Retina (tissue), 1 donor: Measurements from ENCODE around the gene CALML3.
"Not testable (repeated sequence)": the region's sequence is repeated elsewhere in the genome, so short reads cannot be mapped to it uniquely, and the experiment has no call there.

Source experiments
- DNase-seq: peaks from one replicate; pipeline ENCODE4 v3.0.0-alpha.2; 2016

Gene CALML3

DNA sequence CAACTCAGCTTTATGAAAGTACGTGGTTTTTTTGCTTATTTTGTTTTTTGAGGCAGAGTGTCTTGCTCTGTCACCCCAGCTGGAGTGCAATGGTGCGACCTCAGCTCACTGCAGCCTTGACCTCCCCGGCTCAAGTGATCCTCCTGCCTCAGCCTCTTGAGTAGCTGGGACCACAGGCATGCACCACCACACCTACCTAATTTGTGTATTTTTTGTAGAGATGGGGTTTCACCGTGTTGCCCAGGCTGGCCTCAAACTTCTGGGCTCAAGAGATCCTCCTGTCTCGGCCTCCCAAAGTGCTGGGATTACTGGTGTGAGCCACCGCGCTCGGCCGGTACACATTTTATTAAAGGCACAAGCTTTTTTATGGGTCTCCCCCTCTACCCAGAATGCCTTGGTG, 34.3 kb downstream of the CALML3 start:
- DNase-seq, result not testable (repeated sequence)

DNA sequence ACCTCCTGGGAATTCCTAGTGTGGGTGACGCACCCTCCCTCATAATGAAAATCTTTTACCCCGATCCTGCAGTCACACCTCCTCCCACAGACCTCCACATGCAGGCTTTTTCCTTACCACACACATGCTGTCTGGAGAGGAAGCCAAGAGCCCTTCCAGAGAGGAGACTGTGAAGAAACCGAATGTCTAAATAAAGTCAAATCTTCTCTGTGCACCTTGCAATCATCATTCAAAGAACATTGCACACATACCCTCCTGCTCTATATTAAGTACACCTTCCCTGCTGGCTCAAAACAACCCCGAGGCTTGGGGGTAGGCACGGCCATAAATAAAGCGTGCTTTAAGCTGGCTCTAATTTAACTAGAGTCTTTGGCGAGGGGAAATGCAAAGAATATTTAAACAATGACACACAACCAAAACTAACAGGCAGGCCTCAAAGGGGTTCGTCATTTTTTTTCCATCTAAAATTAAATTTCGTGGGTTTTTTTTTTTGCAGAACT, 34.9 kb downstream of the CALML3 start:
- DNase-seq, result no peak

DNA sequence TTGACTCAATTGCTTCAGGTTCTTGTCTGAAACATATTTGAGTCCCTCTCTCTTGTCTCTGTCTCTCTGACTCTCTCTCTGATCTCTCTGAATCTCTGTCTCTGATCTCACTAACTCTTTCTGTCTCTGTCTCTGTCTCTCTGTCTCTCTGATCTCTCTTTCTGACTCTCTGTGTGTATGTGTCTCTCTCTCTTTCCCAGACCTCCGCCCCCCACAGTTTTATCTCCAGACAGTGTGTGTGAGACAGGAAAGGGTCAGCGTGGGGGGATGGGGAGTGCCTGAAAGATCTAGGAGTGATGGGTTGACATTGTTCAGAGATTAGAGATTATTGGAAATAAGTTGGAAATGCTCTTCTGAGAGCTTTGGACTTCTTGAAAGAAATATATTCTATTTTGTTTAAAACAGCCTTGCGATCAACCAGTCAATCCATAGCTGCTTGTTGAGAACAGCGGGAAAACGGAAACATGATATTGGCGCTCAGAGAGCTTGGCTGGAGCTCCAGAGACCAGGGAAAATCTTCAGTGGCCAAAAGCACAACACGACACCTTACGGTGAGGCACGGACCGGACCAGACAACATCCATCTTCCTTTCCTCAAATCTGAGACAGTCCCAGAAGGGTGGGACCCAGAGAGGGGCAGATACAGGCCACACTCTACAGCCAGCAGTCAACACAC, 35.5 kb downstream of the CALML3 start:
- DNase-seq, result no peak

DNA sequence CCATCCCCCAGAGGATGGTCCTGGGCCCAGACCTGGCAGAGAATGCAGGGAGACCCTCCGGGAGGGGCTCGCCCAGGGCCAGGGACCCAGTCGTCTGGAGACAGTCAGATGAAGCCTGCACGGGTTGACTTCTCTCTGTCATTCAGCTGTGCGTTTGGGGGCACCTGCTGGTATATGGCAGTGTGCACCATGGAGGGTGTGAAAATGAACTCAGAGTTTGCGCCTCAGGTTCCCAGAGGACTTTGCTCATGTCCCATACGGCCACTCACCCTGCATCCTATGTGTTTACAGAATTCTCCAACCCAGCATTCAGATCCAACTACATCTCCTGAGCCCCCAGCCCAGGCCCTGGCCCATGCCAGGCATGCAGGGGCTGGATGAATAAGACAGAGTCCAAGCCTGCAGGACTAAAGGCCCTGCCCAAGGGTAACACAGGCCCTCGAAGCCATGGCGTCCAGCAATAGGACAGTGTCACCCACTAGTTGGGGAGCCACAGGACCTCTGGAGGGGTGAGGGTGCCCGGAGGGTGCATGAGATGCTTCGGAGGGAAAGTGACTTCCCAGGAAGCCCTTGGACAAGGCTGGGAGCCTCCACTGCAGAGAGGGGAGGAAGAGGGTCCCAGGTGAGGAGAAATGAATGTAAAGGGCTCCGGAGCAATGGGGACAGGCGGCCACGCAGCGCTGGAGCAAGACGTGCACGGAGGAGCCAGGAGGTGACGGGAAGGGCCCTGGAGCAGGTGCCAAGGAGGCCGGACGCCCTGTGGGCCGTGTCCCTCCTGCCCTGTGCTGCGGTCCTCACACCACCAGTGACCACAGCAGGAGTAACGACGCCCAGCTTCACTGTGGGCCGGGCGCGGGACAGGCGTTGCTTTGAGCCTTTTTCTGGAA, 36.3 kb downstream of the CALML3 start:
- DNase-seq, result no peak

DNA sequence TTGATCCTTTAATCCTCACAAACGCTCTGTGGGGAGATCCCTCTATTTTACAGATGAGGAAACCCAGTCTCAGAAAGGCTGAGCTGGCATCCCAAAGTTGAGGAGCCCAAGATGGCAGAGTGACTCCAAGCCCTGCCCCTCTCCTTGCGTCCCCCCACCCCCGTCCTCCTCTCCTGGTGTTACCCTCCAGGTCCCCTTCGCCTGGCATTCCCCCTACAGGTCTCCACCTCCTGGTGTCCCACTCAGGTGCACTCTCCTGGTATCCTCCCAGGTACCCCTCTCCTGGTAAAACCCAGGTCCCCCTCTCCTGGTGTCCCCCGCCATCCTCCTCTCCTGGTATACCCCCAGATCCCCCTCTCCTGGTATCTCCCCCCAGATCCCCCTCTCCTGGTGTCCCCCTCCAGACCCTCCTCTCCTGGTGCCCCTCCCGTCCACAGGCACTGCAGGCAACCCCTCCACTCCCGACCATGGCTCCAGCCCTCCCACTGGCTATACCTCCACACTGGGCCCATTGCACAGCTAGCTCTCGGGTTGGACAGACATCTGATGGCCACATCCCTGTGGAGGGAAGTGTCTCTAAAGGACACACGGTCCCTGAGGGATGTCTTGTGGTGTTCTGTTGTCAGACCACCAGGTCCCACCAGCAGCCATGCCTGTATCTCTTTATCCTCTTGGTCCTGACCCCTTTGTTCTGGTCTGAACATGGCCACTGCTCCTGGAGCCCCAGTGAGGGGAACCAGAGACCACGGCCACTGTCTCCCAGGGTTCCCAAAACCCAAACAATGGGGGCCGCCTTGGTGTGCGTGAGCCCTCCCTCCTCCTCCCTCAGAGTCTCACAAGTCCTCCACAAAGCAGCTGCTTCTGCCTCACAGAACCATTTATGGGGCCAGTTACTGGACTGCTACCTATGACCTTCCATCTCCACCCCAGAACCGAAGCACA, 37.2 kb downstream of the CALML3 start:
- no peak for DNase-seq

DNA sequence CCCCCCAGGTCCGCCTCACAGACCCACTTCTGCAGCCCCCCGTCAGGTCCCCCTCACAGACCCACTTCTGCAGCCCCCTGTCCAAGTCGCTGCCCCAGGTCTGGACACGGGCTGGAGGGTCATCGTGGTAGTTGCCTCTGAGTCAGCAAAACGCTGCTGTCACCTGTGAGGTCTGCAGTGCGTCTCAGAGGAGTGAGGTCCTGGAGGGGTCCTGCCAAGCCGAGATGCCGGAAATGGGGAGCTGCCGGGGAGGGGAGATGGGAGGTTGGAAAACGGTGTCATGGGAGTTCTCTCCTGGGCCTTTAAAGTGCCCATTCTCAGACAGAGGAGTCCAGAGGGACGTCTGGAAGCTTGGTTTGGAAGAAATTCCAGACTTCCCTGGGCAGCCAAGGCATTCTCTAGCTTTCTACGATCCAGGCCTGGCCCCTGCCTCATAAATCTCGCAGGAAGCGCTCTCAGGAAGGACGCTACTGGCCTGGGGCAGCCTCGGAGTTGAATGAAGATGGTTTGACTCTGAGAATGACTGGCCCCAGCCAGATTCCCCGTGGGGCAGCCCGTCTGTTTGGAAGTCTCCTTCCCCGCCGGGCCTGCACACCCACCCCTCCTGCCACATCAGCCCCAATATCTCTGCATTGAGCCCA, 38.7 kb downstream of the CALML3 start:
- no peak for DNase-seq

DNA sequence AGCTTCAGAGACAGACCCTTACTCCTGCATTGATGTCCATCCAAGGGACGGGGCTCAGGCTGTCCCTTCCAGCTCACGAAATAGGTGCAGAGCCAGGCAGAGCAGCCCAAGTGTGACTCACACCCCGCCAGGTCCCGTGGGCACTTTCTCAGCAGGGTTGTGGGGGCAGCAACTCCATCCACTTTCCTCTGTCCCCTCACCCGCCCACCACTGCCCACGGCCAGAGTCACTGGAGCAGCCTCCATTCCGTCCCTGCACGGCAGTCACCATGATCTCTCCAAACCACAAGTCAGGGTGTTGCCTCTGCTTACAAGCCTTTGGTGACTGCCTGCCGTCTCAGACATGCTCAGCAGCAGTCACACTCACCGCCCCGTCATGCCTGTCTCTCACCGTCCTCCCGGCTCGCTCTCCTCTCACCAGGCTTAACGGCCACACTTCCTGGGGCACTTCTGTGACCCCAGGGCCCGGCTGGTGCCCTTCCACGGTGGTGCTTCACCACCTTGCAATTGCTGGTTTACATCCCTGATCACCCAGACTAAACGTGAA, 39.3 kb downstream of the CALML3 start:
- no peak for DNase-seq

DNA sequence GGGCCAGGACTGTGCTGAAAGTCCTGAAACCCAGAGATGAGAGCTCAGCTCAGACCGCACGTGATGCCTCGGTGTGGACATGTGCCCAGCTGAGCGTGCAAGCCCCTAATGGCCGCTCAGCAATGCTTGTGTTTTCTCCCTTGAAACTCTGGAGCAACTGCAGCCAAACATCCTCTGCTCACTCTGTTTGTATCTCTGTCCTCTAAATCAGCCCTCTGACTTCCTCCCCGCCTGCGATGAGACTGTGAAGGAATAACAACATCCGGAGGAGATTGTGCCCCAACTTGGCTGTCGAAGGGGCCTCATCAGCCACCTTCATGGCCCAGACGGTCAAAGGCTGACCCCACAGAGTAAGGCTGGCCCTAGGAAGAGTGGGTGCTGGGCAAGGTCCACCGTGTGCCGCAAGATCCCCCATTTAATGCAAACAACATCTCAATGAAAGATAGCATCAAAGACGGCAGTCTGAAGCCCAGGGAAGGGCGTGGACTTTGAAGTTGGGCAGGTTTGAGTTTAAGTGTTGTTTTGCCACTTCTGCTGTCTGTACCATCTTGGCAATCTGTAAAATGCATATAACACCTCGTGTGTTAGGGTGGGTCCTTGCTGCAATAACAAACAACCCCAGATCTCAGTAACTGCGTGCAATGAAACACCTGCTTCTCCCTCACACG, 39.9 kb downstream of the CALML3 start:
- no peak for DNase-seq

DNA sequence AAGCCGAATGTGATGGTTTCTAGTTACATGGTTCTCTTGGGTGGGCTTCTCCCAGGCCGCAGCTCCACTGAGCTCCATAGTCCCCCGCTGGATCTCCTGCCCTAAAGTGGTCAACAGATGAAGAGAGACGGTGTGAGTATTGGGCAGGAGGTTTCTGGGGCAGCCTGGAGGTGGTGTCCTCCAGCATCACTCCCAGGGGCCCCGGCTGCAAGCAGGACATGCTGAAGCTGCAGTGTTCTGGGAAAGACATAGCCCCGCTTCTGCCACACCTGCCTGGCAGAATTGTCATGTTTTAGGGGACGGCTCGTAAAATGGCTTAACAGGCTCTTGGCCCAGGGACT, 40.4 kb downstream of the CALML3 start:
- no peak for DNase-seq

DNA sequence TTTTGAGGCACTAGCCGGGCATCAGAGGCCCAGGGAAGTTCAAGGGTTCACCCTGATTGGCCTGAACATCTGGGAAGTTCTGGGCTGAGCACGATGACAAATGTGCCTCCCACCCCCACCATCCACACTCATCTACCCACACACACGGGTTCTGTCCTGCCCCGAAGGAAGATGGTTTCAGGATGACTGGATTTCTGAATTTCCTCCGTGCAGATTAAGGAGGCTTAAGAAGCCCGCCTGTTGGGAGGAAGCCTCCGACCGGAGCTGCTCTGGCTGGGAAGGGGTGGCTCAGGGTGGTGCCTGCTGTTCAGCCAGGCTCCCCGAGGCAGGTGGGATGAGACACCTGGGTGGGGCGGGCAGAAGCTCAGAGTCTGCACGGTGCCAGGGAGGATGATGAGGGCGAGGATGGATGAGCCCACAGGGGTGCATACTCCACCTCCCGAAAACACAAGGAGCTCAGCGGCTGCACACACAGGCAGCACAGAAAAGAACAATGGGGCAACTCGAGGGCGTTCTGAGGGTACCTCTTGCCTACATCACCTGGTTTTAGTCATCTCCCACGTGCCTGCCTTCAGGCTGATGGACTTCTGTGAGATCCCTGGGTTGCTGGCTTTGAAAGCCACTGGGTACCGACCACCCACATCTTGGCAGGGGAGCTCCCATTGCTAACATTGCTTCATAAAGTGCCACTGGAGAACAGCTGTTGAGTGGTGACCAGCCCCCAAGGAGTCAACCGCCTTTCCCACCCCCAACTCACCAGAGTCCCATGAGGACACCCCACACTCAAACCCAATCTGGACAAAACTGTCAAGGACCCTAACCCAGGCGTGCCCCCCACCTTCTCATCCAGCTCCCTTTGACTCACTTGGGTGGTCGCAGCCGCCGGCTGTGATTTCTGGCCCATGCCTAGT, 41.2 kb downstream of the CALML3 start:
- DNase-seq, result no peak

DNA sequence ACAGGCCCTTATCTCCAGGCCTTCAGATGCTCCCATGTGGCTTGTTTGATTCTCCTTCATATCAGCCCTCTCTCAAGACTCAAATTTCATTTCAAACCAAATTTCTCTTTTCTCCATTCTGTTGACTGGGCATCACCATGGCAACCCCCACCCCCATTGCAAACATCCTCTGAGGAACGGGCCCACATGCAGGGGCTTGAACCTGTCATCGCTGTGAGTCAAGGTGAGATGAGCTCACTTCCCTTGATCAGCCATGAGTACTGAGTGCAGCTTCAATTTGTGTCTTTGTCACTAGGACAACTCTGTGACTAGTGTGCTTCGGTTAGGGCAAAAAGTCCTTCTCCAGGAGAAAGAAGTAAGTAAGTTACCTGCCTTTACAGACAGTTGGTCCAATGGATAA, 41.9 kb downstream of the CALML3 start:
- no peak for DNase-seq

DNA sequence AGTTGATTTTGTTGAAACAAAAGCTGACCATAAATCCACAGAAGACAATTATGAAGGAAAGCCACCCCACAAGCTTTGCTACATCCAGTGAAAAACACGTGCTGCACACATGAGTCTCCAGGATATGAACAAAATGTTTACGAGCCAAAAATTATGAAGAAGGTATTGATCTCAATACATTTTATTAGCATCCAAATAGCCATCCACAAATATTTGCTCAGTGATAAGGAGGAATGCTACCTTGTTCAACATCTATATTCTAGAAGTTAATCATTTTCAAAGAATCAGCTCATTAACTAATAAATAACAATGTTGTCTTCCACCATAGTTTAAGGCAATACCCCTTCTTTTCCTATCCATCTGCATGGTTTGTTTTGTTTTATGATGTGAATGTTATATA, 42.7 kb downstream of the CALML3 start:
- no peak for DNase-seq

DNA sequence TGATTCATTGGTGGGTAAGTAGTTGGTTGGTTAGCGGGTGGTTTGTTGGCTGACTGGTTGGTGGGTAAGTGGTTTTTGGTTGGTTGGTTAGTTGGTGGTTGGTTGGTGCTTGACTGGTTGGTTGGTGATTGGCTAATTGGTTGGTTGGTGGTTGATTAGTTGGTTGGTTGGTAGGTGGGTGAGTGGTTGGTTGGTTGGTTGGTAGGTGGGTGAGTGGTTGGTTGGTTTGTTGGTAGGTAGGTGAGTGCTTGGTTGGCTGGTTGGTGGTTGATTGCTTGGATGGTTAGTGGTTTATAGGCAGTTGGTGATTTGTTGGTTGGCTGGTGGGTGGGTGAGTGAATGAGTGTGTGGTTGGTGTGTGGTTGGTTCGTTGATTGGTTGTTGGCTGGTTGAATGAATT, 44.2 kb downstream of the CALML3 start:
- no peak for DNase-seq

DNA sequence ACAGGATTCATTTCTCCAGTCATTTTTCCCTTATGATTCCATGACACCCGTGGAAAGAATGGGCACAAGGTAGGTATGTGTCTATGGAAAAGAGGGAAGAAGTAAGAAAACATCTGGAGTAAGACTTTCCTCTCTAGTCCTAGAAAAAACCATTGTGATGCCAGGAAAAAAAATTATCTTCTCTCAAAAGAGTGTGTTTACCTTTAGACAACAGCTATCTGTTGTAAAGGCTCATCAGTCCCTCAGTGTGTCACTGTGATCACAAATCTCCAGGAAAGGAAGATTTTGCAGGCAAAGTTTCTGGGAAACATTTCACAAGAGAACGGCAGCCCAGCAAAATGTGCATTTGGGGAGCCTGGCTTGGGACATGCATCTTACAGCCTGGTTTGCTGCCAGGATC, 44.8 kb downstream of the CALML3 start:
- DNase-seq, result no peak

DNA sequence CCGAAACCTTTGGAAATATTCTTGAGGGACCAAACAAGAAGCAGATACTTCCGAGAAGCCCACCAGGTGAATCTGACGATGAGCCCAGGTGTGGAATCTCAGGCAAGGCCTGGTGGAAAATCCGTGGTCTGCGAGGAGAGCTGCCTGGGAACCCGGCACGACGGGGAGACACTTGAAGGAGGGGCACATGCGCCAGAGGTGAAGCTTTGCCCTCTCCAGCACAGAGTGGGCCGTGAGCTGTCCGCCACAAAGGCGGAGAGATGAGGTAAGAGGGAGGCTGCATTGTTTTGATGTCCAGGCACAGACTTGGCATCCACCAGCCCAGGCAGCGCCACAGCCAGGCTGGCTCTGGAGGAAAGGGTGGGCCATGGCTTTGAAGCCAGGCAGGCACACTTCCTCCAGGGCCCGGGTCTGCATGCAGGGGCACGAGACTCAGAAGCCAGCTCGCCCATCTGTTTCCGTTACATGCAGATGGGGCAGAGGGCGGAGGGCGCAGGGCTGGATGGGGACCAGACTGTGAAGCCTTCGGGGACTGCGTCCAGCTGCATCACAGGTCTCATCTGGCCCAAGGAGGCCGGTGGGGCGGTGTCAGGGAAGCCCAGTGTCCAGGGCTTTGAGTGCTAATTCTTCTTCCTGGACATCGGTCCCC, 45.4 kb downstream of the CALML3 start:
- no peak for DNase-seq

DNA sequence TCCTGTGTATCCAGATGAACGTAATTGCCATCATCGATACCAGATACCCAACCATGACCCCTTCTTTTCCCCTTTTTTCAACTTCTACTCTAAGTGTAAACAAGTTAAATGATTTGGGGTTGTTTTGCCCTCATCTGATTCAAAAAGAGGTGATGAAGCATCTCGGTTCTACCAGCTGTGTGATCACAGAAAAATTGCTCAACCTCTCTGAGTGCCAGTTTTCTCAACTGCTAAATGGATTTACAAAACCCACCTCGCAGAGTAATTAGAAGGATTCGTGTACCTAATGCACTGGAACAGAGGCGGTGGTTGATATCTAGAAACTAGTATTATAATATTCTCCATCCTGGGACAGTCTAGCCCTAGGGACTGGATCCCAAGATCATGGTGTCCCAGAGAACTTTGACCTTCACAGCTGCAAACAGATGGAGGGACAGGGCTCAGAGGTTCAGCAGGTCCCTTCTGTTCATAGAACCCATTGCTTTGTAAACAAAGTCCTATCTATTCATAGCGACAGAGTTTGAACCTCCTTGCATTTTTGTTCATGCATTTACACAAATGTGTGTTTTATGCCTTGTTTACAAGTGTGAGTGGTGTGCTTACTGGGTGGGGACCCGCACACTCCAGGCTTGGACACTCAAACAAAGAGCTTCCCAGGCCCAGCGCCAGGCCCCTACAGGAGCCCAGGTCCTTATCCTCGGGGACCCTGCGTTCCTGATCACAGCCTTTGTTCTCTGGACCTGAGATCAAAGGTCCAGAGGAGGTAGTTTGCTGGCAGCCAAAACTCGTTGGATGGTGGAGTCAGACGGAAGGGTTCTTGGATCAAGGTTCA, 46.4 kb downstream of the CALML3 start:
- DNase-seq, result no peak

DNA sequence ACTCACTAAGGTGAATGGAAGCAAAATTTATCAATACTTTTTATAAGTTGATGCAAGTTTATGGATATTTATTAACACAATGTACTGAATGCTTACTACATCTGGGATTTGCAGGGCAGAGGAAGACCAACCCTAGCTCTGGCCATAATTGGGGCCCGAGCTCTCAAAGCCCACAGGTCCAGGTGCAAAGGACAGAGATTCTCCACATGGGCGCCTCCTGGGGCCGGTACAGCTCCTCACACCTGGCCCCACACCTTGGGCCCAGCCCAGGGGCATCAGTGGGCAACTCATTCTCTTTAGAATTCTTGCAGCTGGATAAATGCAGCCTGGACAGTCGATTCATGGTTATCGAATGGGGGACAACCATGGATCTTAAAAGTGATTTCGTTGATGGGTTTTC, 47.1 kb downstream of the CALML3 start:
- DNase-seq, result no peak

DNA sequence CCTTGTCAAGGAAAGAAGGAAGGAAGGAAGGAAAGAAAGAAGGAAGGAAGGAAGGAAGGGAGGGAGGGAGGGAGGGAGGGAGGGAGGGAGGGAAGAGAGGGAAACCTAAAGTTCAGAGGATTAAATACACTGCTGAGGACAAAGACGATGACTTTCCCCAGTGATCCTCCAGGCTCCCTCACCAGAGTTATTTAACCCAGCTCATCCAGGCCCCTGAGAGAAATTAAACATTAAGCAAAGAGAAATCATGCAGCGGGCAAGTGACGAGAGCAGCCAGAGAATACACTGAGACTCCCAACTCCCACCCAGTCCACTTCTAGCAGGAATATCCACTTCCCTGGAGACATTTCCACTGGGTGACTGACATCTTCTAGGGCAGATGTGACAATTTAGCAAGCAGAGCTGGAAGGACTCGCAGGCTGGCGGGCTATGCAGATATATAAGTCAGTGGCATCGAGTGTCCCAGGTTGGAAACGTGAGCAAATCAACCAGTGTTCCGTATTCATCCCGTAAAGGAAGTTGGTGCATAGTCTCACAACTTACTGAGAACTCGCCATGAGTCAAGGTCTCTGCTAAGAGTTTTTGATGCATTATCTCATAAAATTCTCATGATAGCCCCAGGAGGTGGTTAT, 48.7 kb downstream of the CALML3 start:
- DNase-seq, result no peak
